Activated CD4-positive, alpha-beta memory T cell treated with anti-CD3 and anti-CD28 coated beads for 36 hours (primary cell): Measurements from ENCODE around the gene TEK. TPM values are rescaled to one million over a fixed set of nuclear protein-coding genes. Genes with fewer than 3 reads are reported as not detected.

Experiments
- CTCF ChIA-PET: fragments of 350-600 bp; sonication (Branson Sonifier 250); formaldehyde crosslinking; loops from one replicate; lab custom pipeline; 2021; ENCODE audit warnings: antibody characterized with exemption, inconsistent platforms; lab: Charles Lee
- POLR2A ChIA-PET: fragments of 350-600 bp; sonication (Branson Sonifier 250); formaldehyde crosslinking; loops from one replicate; lab custom pipeline; 2021; ENCODE audit warnings: antibody characterized with exemption; lab: Charles Lee
- DNase-seq: peaks from one replicate; pipeline ENCODE4 v3.0.0-alpha.2; 2020
- H3K27ac Mint-ChIP-seq: one replicate; pipeline ENCODE4 v1.8.0; 2021; ENCODE audit warnings: mixed read lengths
- H3K27me3 Mint-ChIP-seq: one replicate; pipeline ENCODE4 v1.8.0; 2021; ENCODE audit warnings: mixed read lengths
- H3K36me3 Mint-ChIP-seq: one replicate; pipeline ENCODE4 v1.8.0; 2021; ENCODE audit warnings: mixed read lengths
- H3K4me1 Mint-ChIP-seq: one replicate; pipeline ENCODE4 v1.8.0; 2021; ENCODE audit warnings: low read depth, mixed read lengths
- H3K4me3 Mint-ChIP-seq: one replicate; pipeline ENCODE4 v1.8.0; 2021; ENCODE audit warnings: mild to moderate bottlenecking, mixed read lengths
- H3K9me3 Mint-ChIP-seq: one replicate; pipeline ENCODE4 v1.8.0; 2021; ENCODE audit warnings: mixed read lengths
- intact Hi-C: fragments of 100-400 bp; cut with micrococcal nuclease; formaldehyde crosslinking; loops from one replicate; pipeline ENCODE4 v1.15.1; 2023
- total RNA-seq, 2 experiments: library from RNA; stranded (reverse); gene quantifications; one replicate each; pipeline ENCODE4 v1.2.3, GENCODE V29; 2021

The TEK gene
- total RNA-seq, 2 experiments from 2014 or later, result not detected

GRCh38 chr9:27160636-27161035 lies 51.6 kb downstream of the TEK start:
- Mint-ChIP-seq H3K36me3 (no peaks in the 10 kb centered on the region), H3K9me3 (no peaks in the 10 kb centered on the region), H3K27ac (no peak overlapping the region), H3K4me3 (no peak overlapping the region), H3K27me3 (peaks cover 6% of the 10 kb centered on the region), H3K4me1 (no peaks in the 10 kb centered on the region)
- no peak for DNase-seq
- CTCF ChIA-PET, result no interaction called here
- intact Hi-C loops, result no loop called here
- POLR2A ChIA-PET, result no interaction called here

DNA sequence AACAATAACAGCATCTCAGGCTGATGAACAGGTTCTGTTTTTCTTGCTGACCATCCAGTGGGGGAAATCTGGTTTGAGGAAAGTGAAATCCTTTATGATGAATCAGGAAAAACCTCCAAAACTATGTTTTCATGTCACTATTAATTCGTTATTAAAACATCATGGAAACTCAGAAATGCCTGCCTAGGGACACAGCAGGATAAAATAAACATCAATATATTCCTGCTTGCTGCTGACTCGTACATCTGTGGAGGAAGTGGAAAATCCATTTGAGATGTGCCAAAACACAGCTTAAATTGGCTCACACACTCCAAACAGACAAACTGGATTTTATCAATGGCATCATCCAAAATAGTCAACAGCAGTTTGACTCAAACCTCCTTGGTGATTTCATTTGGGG lies 53.0 kb downstream of the TEK start:
- CTCF ChIA-PET, result no interaction called here
- no peaks in the 10 kb centered on the region for H3K9me3 Mint-ChIP-seq
- H3K4me1 Mint-ChIP-seq, result no peaks in the 10 kb centered on the region
- intact Hi-C loops, result no loop called here
- POLR2A ChIA-PET, result no interaction called here
- H3K4me3 Mint-ChIP-seq, result no peak overlapping the region
- no peak overlapping the region for H3K27ac Mint-ChIP-seq
- peaks cover 6% of the 10 kb centered on the region for H3K27me3 Mint-ChIP-seq
- DNase-seq, result no peak
- H3K36me3 Mint-ChIP-seq, result no peaks in the 10 kb centered on the region

GRCh38 chr9:27165068-27165467 lies 56.0 kb downstream of the TEK start:
- Mint-ChIP-seq H3K4me1 (no peaks in the 10 kb centered on the region), H3K27me3 (peaks cover 6% of the 10 kb centered on the region), H3K36me3 (no peaks in the 10 kb centered on the region), H3K9me3 (peaks cover 4% of the 10 kb centered on the region), H3K4me3 (no peak overlapping the region), H3K27ac (no peak overlapping the region)
- ChIA-PET POLR2A (no interaction called here), CTCF (no interaction called here)
- intact Hi-C loops, result no loop called here
- no peak for DNase-seq

- no peaks in the 10 kb centered on the region for H3K4me1 Mint-ChIP-seq
- no peak overlapping the region for H3K27ac Mint-ChIP-seq
- peaks cover 6% of the 10 kb centered on the region for H3K27me3 Mint-ChIP-seq
- intact Hi-C loops, result no loop called here
- no peak overlapping the region for H3K4me3 Mint-ChIP-seq
- H3K9me3 Mint-ChIP-seq, result peaks cover 5% of the 10 kb centered on the region
- ChIA-PET CTCF (no interaction called here), POLR2A (no interaction called here)
- no peak for DNase-seq
- no peaks in the 10 kb centered on the region for H3K36me3 Mint-ChIP-seq
Observed at GRCh38 chr9:27165670-27166069, 56.6 kb downstream of the TEK start.

- H3K27ac Mint-ChIP-seq, result no peak overlapping the region
- no peaks in the 10 kb centered on the region for H3K36me3 Mint-ChIP-seq
- H3K4me1 Mint-ChIP-seq, result no peaks in the 10 kb centered on the region
- peaks cover under 1% of the 10 kb centered on the region for H3K27me3 Mint-ChIP-seq
- intact Hi-C loops, result no loop called here
- DNase-seq, result no peak
- ChIA-PET POLR2A (no interaction called here), CTCF (no interaction called here)
- no peak overlapping the region for H3K4me3 Mint-ChIP-seq
- peaks cover 5% of the 10 kb centered on the region for H3K9me3 Mint-ChIP-seq
Observed at GRCh38 chr9:27168496-27168895, 59.5 kb downstream of the TEK start.

DNA sequence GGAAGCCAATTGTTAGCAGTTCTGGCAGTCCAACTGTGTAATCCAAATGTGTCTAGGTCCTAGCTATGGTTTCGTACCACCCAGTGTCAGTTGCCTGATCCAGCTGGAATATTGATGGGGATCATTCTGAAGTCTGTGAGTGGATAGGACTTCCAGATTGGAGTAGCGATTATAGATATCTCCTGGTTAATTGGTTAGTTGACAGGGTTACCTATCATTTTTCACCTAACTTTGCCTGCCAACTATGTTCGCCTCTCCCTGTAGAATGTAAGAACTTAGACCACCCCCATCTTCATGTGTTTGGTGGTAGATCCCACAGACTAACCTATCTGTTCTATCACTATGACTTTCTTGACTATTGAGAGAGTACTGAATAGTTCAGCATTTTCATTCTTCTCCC lies 59.9 kb downstream of the TEK start:
- no peak for DNase-seq
- Mint-ChIP-seq H3K36me3 (no peaks in the 10 kb centered on the region), H3K27me3 (no peaks in the 10 kb centered on the region), H3K27ac (no peak overlapping the region), H3K9me3 (peaks cover 5% of the 10 kb centered on the region), H3K4me1 (no peaks in the 10 kb centered on the region), H3K4me3 (no peak overlapping the region)
- ChIA-PET CTCF (no interaction called here), POLR2A (no interaction called here)
- intact Hi-C loops, result no loop called here

GRCh38 chr9:27176971-27177370 lies 67.9 kb downstream of the TEK start:
- Mint-ChIP-seq H3K4me3 (no peak overlapping the region), H3K9me3 (peaks cover 8% of the 10 kb centered on the region), H3K36me3 (no peaks in the 10 kb centered on the region), H3K27me3 (peaks cover 3% of the 10 kb centered on the region), H3K4me1 (no peaks in the 10 kb centered on the region), H3K27ac (no peak overlapping the region)
- POLR2A ChIA-PET, result no interaction called here
- DNase-seq, result no peak
- CTCF ChIA-PET, result no interaction called here
- intact Hi-C loops, result no loop called here

DNA sequence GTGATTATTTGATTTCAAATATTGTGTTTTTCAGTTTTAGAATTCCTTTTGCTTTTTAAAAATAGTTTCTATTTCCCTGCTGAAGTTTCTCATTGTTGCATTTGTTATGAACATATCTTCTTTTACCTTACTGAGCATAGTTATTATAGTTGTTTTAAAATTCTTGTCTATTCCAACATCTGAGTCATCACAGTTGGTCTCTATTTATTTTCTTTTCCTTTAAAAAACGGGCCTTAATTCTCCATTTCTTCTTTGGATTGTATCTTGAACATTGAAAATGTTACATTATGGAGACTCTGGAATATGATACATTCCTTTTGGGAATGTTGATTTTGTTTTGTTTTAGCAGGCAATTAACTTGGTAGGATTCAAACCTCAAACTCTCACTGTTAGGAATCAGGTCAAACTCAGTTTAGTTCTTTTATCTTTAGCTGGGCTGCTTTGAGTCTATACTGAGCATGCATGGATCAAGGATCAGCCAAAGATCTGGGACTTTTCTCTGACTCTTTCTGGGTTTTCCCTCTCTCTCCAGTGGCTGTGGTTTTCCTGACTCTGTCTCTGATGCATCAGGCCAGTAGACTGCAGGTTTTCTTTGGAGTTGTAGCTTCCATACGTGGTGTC lies 70.3 kb downstream of the TEK start:
- H3K36me3 Mint-ChIP-seq, result no peaks in the 10 kb centered on the region
- H3K4me3 Mint-ChIP-seq, result no peak overlapping the region
- intact Hi-C loops, result no loop called here
- peaks cover 3% of the 10 kb centered on the region for H3K27me3 Mint-ChIP-seq
- no peak overlapping the region for H3K27ac Mint-ChIP-seq
- POLR2A ChIA-PET, result no interaction called here
- CTCF ChIA-PET, result no interaction called here
- no peaks in the 10 kb centered on the region for H3K4me1 Mint-ChIP-seq
- peaks cover 8% of the 10 kb centered on the region for H3K9me3 Mint-ChIP-seq
- DNase-seq, result no peak

GRCh38 chr9:27181381-27181780 lies 72.4 kb downstream of the TEK start:
- ChIA-PET POLR2A (no interaction called here), CTCF (no interaction called here)
- Mint-ChIP-seq H3K36me3 (no peaks in the 10 kb centered on the region), H3K4me1 (no peaks in the 10 kb centered on the region), H3K9me3 (peaks cover 8% of the 10 kb centered on the region), H3K27ac (no peak overlapping the region), H3K27me3 (peaks cover 3% of the 10 kb centered on the region), H3K4me3 (no peak overlapping the region)
- intact Hi-C loops, result no loop called here
- no peak for DNase-seq

- peaks cover 3% of the 10 kb centered on the region for H3K27me3 Mint-ChIP-seq
- H3K9me3 Mint-ChIP-seq, result peaks cover 8% of the 10 kb centered on the region
- ChIA-PET CTCF (no interaction called here), POLR2A (no interaction called here)
- intact Hi-C loops, result no loop called here
- no peak overlapping the region for H3K4me3 Mint-ChIP-seq
- H3K4me1 Mint-ChIP-seq, result no peaks in the 10 kb centered on the region
- DNase-seq, result no peak
- H3K36me3 Mint-ChIP-seq, result no peaks in the 10 kb centered on the region
- H3K27ac Mint-ChIP-seq, result no peak overlapping the region
Observed at GRCh38 chr9:27182421-27182820, 73.4 kb downstream of the TEK start.

DNA sequence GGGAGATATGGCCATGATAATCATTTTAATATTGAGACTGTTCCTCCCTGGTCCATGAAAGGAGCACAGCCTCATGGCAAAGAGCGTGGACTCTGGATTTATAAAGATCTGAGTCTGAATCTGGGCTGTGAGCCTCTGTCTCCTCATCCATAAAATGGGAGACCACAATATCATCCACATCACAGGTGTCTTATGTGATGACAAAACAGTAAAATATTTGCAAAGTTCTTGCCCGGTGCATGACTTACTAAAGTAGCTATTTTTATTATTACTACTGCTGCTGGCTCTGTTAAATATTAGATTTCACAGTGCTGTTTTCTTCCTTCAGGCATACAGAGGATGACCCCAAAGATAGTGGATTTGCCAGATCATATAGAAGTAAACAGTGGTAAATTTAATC lies 74.1 kb downstream of the TEK start:
- ChIA-PET CTCF (no interaction called here), POLR2A (no interaction called here)
- no peak overlapping the region for H3K4me3 Mint-ChIP-seq
- peaks cover 4% of the 10 kb centered on the region for H3K9me3 Mint-ChIP-seq
- H3K4me1 Mint-ChIP-seq, result no peaks in the 10 kb centered on the region
- intact Hi-C loops, result no loop called here
- peaks cover 3% of the 10 kb centered on the region for H3K27me3 Mint-ChIP-seq
- no peak overlapping the region for H3K27ac Mint-ChIP-seq
- no peak for DNase-seq
- H3K36me3 Mint-ChIP-seq, result no peaks in the 10 kb centered on the region

GRCh38 chr9:27183701-27184100 lies 74.7 kb downstream of the TEK start:
- ChIA-PET POLR2A (no interaction called here), CTCF (no interaction called here)
- DNase-seq, result no peak
- no peaks in the 10 kb centered on the region for H3K9me3 Mint-ChIP-seq
- H3K36me3 Mint-ChIP-seq, result no peaks in the 10 kb centered on the region
- no peaks in the 10 kb centered on the region for H3K4me1 Mint-ChIP-seq
- peaks cover 3% of the 10 kb centered on the region for H3K27me3 Mint-ChIP-seq
- H3K4me3 Mint-ChIP-seq, result no peak overlapping the region
- no peak overlapping the region for H3K27ac Mint-ChIP-seq
- intact Hi-C loops, result no loop called here

DNA sequence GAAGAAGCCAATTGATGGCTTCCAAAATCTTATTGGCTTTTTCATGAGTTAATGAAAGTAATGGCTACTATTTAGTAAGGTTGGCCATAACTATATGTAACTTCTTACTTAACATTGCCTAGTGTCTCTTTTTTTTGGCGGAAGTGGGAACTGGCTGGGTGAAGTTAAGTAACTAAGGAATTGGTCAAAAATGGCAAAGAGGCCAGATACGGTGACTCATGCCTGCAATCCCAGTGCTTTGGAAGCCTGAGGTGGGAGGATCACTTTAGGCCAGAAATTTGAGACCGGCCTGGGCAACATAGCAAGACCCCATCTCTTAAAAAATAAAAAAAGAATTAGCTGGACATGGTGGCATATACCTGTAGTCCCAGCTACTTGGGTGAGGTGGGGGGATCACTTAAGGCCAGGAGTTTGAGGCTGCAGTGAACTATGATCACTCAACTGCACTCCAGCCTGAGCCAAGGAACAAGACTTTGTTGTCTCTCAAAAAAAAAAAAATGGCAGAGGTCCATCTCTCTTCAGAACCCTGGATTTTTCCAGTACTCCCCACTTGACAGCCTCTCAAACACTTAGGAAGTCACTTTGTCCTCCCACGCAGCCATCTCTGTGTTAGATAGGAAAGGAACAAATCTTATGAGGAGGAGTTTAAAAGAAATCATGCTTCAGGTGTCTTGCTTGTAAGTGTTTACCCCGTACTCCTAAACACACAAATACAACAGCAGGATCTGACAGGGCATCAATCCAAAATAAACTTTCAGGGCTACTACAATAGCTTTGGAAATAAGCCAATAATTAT lies 75.7 kb downstream of the TEK start:
- Mint-ChIP-seq H3K27ac (no peak overlapping the region), H3K4me1 (no peaks in the 10 kb centered on the region), H3K36me3 (no peaks in the 10 kb centered on the region), H3K9me3 (no peaks in the 10 kb centered on the region), H3K27me3 (peaks cover 3% of the 10 kb centered on the region), H3K4me3 (no peak overlapping the region)
- ChIA-PET CTCF (no interaction called here), POLR2A (interaction anchor here (0.5 kb wide), 1 partner anchor 1081 kb away, joined by 3 read pairs; no protein-coding TSS in a partner anchor)
- intact Hi-C loops, result no loop called here
- DNase-seq, result no peak
